ENCODE data around the gene CDC42BPB.
A peak's percentile ranks its signal among the peaks of the same experiment; 100 is the strongest.
"Not testable (repeated sequence)": the region's sequence is repeated elsewhere in the genome, so short reads cannot be mapped to it uniquely, and the experiment has no call there.

Gene CDC42BPB

DNA sequence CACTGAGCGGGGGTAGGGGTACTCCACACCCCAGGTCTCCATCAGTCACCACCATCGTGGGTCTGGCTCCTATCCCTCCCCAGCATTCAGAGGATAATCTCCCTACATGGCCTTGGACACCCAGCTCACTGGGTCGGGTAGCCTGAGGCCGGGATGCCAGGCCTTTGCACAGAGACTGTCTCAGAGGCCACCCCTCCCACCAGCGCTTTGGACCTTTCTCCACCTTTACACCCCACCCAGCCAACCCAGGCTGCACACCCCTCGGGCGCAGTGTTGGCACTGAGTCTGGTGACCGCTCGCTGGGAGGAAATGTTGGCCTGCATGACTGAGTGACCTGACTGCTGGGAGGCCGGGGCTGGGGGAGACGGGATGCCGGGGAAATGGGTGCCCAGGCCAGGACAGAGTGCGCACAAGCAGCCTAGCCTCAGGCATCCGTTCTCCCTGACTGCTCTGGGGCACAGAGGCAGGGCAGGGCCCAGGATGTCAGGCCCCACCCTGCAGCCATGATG is 16.1 kb upstream of the CDC42BPB start:
- no peak for DNase-seq (ENCODE audit: low read depth)

DNA sequence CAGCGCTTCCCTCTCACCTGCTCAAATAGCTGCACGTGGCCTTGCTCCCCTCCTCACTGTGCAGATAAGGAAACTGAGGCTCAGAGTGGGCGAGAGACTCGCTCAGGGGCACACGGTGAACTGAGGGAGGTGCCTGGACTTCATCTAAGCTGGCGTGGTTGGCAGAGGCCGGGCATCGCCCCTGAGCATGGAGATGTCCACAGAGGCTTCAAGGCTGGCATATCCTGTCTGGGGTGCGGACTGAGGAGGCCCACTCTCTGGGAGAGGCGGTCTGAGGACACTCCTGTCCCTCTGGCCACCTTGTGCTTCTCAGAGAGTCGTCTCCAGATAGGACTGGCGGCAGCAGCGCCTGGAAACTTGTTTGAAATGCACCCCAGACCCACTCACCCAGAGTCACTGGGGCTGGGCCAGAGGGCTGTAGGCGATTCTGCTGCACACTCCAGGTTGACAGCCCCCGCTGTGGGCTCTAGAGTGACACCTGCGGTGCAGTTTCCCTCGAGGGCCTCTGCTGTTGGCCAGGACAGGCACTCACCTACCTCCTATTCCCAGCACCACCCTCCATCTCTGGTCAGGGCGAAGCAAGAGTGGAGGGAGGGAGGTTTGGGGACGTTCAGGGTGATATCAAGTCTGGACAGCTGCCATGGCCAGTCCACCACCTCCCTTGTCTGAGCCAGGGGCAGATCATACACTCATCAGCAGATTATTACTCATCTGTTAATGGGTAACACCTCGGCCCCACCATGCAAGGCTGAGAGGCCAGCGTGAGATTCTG is 15.4 kb upstream of the CDC42BPB start:
- no peak for DNase-seq (ENCODE audit: low read depth)

DNA sequence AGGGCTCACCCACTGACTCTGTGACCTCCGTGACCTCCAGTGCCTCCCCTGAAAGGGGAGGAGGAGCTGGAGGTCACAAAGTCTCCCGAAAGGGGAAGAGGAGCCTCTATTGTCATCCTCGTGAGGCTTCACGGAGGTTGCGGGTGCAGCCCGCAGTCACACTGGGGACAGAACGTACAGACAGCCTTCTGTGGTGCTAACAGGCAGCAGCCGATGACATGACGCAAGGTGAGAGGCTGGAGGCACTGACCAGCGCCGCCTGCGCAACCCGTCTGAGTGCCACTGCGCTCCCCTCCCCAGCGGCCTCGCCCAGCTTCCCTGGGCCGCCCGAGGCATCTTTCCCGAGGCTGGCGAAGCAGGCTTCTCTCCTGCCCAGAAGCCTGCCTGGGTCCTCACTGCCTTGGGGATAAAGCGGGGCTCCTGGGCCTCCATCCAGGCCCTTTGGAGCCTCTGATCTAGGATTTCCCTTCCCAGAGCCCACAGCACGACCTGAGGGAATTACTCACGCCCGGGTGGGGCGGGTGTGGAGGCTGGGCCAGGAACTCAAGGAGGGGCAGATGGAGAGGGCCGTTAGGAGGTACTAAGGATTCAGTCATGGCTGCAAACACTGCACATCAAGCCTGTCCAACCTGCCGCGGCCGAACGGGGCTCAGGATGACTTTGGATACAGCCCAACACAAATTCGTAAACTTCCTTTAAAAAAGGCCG is 14.3 kb upstream of the CDC42BPB start:
- no peak for DNase-seq (ENCODE audit: low read depth)

DNA sequence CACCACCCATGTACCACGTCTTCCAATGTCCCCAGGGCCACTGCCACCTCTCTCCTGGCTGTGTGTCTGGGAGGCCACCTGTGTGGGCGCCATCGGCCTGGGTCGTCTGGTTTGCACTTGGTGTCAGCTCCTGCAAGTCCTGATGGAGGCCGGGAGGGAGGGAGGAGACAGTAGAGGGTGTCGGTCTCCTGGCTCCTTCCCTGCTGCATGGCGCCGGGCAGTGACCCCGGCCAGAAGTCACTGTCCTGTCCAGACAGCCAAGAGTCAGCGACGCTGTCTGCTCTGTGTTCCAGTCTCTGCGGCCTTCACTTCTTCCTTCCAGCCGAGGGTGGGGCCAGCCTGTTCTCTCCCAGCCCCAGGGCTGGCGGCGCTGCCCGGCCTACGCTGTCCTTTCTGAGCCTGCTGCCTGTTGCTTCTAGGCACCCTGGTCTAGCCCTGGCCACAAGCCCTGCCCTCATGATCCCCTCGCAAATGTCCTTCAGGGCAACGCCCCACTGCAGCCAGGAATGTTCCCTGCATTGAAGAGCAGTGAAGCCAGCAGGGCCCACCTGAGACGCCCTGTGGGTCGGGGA is 13.7 kb upstream of the CDC42BPB start:
- no peak for DNase-seq (ENCODE audit: low read depth)

DNA sequence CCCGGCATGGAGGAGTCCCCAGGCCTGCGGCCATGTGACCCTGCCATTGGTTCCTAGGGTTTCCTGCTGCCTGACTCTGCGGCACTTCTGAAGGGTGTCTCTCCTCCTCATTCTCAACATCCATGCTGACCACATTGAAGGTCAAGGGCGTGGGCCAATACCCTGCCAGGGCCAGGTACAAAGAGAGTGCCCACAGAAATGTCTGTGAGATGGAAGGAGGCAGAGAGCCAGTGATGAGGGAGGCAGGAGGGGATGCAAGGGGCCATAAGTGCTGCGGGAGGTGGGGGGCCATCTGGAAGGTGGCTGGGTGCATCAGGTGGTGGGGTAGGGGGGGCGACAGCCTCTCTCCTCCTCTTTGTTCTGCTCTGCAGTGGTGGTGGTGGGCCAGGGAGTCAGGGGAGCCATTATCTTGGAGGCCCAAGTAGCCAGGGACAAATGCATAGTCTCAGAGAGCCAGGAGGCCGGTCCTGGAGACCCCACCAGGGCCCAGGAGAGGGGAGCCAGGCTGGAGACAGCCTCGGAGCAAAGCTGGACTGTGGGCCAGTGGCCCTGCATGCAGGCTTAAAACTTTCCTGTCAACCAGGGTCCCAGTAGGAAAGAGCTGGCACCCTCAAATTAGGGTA is 13.0 kb upstream of the CDC42BPB start:
- no peak for DNase-seq (ENCODE audit: low read depth)

DNA sequence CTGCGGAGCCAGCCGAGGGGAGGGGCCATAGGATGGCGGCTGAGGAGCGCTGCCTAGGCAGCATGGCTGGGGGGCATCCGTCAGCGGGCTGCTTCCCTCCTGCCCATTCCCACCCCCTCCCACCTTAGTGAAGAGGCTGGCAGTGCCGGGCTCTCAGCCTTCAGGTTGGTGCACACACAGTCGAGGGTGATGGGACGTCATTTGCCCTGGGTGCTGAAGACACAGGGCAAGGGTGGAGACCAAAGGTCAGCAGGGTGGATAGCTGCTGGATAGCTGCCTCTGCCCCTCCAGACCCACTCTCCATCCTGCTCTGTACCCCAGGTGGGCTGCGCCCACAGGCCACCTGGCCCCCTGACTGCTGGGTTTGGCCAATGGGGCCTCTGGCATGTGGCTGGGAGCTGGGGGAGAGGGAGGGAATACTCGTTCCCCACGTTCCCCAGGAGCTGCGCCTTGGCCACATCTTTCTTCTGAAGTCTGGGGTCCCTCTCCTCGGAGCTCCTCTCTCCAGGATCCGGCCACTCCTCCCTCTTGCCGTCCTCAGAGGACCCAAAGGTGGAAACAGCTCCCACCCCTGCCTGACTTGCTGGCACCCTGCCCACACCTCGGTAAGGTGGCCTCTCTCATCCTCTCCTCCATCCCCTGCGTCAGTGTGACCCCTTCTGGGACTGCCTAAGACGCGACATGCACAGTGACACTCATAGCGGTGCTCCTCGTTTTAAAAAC is 11.2 kb upstream of the CDC42BPB start:
- no peak for DNase-seq (ENCODE audit: low read depth)

DNA sequence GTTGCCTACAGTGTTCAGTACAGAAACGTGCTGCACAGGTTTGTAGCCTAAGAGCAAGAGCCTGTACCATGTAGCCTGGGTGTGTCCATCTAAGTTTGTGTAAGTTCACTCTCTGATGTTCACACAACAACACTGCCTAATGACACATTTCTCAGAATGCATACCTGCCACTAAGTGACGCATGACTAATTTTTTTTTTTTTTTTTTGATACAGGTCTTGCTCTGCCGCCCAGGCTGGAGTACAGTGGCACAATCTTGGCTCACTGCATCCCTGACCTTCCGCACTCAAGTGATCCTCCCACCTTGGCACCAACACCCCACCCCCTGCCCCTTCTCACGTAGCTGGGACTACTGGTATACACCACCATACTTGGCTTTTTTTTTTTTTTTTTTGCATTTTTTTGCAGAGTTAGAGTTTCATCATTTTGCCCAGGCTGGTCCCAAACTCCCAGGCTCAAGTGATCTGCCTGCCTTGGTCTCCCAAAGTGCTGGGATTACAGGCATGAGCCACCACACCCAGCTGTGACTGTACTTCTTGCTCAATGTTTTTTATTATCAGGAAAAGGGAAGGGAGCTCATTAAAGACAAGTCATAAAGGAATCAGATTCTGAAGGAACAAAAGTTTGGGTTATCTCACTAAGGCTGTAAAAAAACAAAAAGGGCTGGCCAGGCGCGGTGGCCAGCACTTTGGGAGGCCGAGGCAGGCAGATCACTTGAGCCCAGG is 10.0 kb upstream of the CDC42BPB start:
- DNase-seq (ENCODE audit: low read depth): peak; percentile 76

DNA sequence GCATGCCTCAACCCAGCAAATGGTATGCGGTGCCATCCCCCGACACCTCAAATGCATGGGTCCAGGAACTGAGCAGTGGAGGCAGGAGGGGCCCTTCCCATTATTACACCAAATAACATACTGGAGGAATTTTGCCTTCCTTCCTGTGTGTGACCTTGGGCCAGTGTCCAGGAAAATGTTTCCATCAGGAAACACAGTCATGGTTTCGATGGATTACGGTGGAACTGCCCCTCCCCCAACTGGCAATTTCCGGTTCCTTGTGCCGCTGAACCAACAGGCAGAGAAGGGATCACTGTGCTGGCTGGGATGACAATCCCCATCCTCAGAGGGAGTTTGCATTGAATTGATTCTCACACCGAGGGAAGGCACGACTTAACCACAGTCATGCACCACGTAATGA is 9.1 kb upstream of the CDC42BPB start:
- no peak for DNase-seq (ENCODE audit: low read depth)

DNA sequence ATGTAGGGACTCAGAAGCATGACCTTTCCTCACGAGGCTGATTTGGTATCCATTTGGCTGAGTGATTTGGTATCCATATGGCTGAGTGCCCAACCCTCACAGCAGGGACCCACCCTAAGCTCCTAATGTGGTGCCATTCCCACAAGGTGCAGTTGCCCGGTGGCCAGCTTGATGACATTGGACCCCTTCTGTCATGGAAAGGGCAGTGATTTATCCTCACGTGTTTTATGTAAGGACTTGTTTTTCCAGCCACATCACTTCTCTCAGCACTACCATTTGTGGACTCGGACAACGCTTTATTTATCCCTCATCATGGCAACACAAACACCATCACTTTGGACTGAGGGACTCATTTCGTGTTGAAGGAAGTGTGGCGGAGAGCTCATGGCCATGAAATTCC is 8.5 kb upstream of the CDC42BPB start:
- no peak for DNase-seq (ENCODE audit: low read depth)

DNA sequence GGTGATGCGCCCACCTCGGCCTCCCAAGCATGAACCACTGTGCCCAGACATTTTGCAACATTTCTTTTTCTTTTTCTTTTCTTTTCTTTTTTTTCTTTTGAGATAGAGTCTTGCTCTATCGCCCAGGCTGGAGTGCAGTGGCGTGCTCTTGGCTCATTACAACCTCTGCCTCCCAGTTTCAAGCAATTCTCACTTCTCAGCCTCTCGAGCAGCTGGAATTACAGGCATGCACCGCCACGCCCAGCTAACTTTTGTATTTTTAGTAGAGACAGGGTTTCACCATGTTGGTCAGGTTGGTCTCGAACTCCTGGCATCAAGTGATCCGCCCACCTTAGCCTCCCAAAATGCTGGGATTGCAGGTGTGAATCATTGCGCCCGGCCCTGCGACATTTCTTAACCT is 7.6 kb upstream of the CDC42BPB start:
- no peak for DNase-seq (ENCODE audit: low read depth)

DNA sequence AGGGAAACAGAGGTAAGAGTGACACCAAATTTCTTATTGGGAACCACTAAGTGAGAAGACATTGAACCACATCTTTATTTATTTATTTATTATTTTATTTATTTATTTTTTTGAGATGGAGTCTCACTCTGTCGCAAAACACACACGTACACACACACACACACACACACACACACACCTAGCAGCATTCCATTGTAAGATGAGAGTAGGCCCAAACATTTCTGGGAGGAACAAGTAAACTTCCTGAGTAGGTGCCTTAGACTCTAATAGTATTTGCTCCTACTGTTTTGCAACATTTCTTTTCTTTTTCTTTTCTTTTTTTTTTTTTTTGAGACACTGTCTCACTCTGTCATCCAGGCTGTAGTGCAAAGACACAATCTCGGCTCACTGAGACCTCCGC is 7.1 kb upstream of the CDC42BPB start:
- DNase-seq (ENCODE audit: low read depth): no peak

DNA sequence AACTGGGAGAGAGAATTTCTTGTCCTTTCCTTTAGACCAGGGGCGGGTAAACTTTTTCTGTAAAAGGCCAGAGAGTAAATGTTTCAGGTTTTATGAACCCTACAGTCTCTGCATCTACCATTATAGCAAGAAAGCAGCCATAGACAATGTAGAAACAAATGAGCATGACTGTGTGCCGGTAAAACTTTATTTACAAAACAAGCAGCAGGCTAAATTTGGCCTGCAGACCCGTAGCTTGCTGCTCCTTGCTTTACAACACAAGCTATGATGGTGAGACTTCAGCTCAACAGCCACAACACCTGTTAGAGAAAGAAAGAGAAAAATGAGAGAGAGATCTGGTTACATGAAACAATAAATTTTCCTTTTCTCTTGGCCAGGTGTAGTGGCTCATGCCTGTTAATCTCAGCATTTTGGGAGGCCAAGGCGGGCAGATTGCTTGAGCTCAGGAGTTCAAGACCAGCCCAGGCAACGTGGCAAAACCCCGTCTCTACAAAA is 4.2 kb upstream of the CDC42BPB start:
- no peak for DNase-seq (ENCODE audit: low read depth)

DNA sequence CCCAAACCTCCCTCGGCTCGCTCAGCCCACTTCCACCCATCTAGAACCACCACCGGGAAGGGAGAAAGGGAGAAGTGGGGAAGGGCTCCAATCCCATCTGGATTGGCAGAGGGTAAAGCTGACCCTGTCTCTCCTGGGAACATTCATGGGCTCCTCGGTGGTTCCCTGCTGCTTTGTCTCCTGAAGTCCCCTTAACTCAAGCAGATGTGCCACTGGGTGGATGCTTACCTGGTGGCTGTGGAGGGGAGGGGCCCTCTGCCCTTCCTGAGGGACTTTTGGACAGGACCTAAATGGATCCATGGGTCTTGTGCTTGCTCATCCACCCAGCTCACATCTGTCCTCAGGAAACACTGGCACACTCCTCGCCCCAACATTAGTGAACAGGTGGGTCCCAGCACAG is 2.2 kb upstream of the CDC42BPB start:
- no peak for DNase-seq (ENCODE audit: low read depth)

DNA sequence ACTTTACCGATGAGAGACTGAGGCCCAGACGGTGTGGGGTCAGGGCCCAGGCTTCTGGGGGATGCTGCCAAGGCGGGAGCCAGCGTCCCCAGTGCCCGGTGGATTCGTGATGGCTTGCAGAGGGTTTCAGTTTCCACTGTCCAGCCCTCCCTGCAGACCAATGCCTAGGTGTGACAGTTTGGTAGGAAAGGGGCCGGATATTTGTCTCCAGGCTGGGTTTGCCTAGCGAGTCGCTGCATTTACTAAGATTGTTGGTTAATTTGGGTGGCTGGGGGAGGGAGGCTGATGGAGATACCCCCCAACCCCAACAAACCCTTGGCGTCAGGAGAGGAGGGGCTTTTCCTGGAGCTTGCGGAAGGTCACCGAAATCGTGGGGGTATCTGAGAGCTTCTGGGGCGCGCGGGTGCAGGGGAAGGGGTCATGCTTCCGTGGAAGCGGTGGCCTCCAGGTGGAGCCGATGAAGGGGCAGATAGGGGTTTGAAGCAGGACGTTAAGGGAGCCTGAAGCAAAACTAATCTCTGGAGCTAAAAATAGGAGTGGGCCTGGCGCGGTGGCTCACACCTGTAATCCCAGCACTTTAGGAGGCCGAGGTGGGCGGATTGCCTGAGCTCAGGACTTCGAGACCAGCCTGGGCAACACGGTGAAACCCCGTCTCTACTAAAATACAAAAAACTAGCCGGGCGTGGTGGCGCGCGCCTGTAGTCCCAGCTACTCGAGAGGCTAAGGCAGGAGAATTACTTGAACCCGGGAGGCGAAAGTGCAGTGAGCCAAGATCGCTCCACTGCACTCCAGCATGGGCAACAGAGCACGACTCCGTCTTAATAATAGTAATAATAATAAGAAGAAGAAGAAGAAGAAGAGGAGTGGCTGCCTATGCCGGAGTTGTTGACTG is 1.1 kb upstream of the CDC42BPB start:
- no peak for DNase-seq (ENCODE audit: low read depth)

DNA sequence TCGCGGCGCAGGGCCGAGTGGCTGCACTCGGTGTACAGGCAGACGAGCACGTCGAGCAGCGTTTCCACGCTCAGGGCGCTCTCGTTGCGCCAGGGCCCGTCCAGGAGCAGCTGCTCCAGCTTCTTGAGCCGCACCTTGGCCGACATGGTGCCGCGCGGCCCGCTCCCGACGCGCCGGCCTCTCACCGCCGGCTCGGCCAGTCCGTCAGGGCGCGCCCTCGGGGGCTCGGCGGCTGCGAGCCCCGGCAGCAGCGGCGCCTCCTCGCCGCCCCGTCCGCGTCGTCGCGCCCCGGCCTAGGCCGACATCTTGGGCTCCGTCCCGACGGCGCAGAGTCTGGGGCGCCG is 349 bp downstream of the CDC42BPB start:
- no peak for DNase-seq (ENCODE audit: low read depth)

DNA sequence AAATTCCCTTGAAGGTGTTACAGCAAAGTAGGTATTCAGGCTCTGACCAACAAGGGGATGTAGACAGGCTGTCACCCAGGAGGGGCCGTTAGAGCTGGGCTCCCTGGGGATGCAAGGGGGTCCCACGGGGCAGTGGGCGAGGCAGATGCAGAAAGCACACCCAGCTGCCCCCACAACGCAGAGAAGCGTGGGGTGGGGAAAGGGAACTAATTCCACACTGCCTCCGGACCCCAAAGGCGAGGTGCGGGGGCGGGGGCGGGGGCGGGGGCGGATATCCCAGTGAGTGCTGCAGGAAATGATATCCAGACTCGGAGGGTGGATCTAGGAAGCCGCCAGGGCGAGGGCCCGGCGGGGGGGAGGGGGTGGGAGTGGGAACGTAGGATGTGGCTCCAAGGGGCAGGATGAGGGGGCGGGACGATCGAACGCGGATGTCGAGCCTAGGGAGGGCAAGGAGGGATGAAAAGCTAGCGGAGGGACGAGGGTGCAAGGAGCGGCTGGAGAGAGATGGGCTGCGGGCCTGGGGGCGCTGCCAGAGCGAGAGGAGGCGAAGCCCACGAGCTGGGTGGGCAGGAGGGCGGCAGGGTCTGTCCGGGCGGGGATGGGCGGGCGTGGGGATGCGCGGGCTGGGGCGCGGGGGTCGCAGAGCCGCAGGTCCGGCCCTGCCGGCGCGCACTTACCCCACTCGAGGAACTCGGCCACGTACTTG is 874 bp downstream of the CDC42BPB start:
- DNase-seq (ENCODE audit: low read depth): peak; percentile 38

DNA sequence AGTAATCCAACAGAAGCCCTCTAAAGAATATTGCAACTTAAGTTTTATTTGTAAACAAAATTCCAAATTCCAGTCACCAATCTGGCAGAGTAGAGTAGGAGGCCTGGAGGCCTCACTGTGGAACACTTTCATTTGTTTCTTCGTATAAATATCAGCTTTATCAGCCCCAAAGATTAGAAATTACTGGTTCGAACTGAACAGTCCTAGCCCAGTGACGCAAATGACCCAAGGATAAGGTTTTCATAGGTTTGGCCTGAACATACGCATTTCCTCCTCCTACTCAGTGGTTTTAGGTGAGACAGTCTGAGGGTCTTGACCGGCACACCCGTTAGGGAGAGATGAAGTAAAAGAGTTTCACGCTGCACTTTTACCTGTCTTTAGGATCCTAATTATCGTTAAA is 1.7 kb downstream of the CDC42BPB start:
- no peak for DNase-seq (ENCODE audit: low read depth)

DNA sequence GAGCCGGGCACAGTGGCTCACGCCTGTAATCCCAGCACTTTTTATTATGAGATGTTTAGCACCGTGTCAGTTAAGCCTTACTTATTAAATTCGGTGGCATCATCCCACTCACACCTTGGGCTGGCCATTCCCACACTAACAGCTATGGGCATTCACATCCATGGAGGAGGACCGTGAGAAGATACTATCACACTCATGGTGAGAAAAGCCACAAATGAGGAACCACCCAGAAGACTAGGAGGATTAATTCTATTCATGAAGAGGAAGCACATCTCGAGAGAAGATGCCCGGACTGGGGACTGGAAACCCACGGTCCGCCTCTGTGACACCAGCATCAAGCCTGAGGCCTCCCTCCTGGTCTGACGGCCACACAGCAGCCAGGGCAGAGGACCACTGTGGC is 4.9 kb downstream of the CDC42BPB start:
- no peak for DNase-seq (ENCODE audit: low read depth)

DNA sequence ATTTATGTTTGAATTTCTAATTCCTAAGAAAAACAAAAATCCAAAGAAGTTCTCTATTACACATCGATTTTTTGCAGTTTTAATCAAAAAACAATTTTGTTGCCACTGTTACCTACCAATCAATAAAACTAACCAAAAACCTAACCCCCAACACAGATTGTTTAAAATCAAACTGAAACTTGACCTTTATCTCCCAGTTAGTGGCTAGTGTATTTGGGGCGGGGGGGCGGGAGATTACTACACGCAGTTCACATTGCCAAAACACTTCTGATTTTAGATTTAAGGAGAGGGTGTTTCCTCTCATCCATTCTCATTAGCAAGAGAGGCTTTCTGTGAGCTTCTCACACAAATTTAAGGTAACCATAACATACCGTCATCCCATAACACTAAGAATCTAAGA is 6.4 kb downstream of the CDC42BPB start:
- DNase-seq (ENCODE audit: low read depth): no peak

DNA sequence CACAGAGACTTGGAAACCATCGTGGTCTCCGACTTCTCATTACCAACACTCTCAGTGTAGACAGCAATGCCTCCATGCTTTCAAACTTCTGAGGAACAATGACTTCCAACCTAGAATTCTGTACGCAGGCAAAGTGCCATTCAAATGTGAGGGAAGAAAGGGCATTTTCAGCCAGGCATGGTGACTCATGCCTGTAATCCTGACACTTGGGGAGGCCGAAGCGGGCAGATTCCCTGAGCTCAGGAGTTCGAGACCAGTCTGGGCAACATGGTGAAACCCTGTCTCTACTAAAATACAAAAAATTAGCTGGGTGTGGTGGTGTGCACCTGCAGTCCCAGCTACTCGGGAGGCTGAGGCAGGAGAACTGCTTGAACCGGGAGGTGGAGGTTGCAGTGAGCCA is 9.9 kb downstream of the CDC42BPB start:
- DNase-seq (ENCODE audit: low read depth): not testable (repeated sequence)

All from GM04504 (cell line).